ENCODE results near the gene QPCTL.

DNA sequence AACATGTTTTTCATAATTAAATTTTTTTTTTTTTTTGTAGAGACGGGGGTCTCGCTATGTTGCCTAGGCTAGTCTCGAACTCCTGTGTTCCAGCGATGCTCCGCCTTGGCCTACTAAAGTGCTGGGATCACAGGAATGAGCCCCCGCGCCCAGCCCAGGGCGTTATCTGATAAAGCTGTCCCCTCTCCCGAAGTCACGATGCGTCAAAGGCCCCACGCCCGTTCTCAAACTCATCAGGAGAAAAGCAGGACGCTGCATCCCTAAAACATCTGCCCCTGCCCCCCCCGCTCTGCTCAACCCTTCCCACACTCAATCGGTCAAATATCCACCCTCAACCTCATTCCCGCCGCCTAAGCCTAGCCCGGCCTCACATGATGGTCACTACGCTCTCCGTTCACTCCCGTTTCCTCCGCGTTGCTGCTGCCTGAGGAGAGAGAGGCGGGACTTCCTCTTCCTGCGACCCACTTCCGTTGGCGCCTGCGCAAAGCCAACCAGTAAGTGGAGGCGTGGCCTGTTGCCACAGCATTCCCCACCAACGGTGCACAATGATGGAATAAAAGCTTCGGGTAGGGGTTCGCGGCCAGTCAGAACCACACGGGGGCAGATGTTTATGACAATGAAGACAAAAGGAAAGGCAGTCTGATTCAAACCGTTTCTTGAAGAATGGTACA is 815 bp upstream of the QPCTL start, which contains the start of gene SNRPD2:
- TF ChIP-seq POLR2A (IDR thresholded peaks at IDR 0.05) (peak; percentile 93), POLR2AphosphoS5 (IDR thresholded peaks at IDR 0.05) (peak; percentile 95 to 97 (median 96))
- TF ChIP-seq, protein P1, sequence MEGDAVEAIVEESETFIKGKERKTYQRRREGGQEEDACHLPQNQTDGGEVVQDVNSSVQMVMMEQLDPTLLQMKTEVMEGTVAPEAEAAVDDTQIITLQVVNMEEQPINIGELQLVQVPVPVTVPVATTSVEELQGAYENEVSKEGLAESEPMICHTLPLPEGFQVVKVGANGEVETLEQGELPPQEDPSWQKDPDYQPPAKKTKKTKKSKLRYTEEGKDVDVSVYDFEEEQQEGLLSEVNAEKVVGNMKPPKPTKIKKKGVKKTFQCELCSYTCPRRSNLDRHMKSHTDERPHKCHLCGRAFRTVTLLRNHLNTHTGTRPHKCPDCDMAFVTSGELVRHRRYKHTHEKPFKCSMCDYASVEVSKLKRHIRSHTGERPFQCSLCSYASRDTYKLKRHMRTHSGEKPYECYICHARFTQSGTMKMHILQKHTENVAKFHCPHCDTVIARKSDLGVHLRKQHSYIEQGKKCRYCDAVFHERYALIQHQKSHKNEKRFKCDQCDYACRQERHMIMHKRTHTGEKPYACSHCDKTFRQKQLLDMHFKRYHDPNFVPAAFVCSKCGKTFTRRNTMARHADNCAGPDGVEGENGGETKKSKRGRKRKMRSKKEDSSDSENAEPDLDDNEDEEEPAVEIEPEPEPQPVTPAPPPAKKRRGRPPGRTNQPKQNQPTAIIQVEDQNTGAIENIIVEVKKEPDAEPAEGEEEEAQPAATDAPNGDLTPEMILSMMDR (IDR thresholded peaks at IDR 0.05), result peak in 1 of 5 experiments; percentile 8
